PC-9 (cell line): Measurements from ENCODE around the gene LRRC27. TPM values are rescaled to one million over a fixed set of nuclear protein-coding genes. Genes with fewer than 3 reads are reported as not detected.

Experiments used
- BruUV-seq: library from RNA; stranded (reverse); fragments of 400-500 nt; replicated peaks from 2 replicates; lab custom pipeline; 2021; lab: Mats Ljungman, UMichigan
- CTCF ChIA-PET: fragments of 300-600 bp; sonication (Branson Sonifier 250); formaldehyde crosslinking; loops from one replicate; lab custom pipeline; 2022; ENCODE audit warnings: antibody characterized with exemption; lab: Charles Lee
- POLR2A ChIA-PET: fragments of 300-600 bp; sonication (Branson Sonifier 250); formaldehyde crosslinking; loops from one replicate; lab custom pipeline; 2022; ENCODE audit warnings: antibody characterized with exemption; ENCODE audit not compliant: unreplicated experiment; lab: Charles Lee
- DNase-seq, 2 experiments: peaks; one replicate each; pipeline versions ENCODE4 v3.0.0 to v3.0.0-alpha.2; 2015 to 2022; ENCODE audit warnings: mixed read lengths in 1 of 2
- H2AFZ ChIP-seq: fragments of 200-600 bp; sonication (generic); 2 replicates; pipeline ENCODE4 v1.8.1; 2017; ENCODE audit warnings: antibody characterized with exemption
- H3F3A ChIP-seq: fragments of 200-600 bp; sonication (generic); 2 replicates; pipeline ENCODE4 v1.8.1; 2017; ENCODE audit warnings: antibody characterized with exemption, mild to moderate bottlenecking, low read depth; ENCODE audit not compliant: insufficient read depth
- H3K27ac ChIP-seq: fragments of 200-600 bp; sonication (generic); 2 replicates; pipeline ENCODE4 v1.6.1; 2016; ENCODE audit warnings: mixed run types
- H3K27me3 ChIP-seq: fragments of 200-600 bp; sonication (generic); 2 replicates; pipeline ENCODE4 v1.6.1; 2016; ENCODE audit warnings: low read depth, mixed run types; ENCODE audit not compliant: insufficient read depth
- H3K36me3 ChIP-seq: fragments of 200-600 bp; sonication (generic); 2 replicates; pipeline ENCODE4 v1.6.1; 2016; ENCODE audit warnings: low read depth, mixed run types
- H3K4me1 ChIP-seq: fragments of 200-600 bp; sonication (generic); replicated peaks from 2 replicates; pipeline ENCODE4 v1.6.1; 2016; ENCODE audit warnings: mixed run types; ENCODE audit not compliant: insufficient read depth
- H3K4me2 ChIP-seq: fragments of 200-600 bp; sonication (generic); 2 replicates; pipeline ENCODE4 v1.6.1; 2017; ENCODE audit warnings: mixed run types
- H3K4me3 ChIP-seq: fragments of 200-600 bp; sonication (generic); 2 replicates; pipeline ENCODE4 v1.6.1; 2016; ENCODE audit warnings: mixed run types
- H3K79me2 ChIP-seq: fragments of 200-600 bp; sonication (generic); 2 replicates; pipeline ENCODE4 v1.6.1; 2017; ENCODE audit warnings: low read depth, mixed run types
- H3K9me2 ChIP-seq: fragments of 200-600 bp; sonication (generic); 2 replicates; pipeline ENCODE4 v1.8.1; 2017; ENCODE audit warnings: mild to moderate bottlenecking; ENCODE audit not compliant: insufficient read depth
- H3K9me3 ChIP-seq: fragments of 200-600 bp; sonication (generic); 2 replicates; pipeline ENCODE4 v1.8.1; 2016; ENCODE audit warnings: low read depth; ENCODE audit not compliant: insufficient read depth
- H4K20me1 ChIP-seq: fragments of 200-600 bp; sonication (generic); 2 replicates; pipeline ENCODE4 v1.8.1; 2017; ENCODE audit not compliant: insufficient read depth
- EZH2 ChIP-seq: fragments of 200-600 bp; sonication (generic); IDR thresholded peaks from 2 replicates; pipeline ENCODE4 v1.8.0; 2017; ENCODE audit warnings: antibody characterized with exemption, low read depth
- intact Hi-C: fragments of 100-400 bp; cut with micrococcal nuclease; formaldehyde crosslinking; loops from one replicate; pipeline ENCODE4 v1.10.0; 2022; ENCODE audit not compliant: unreplicated experiment
- total RNA-seq: library from RNA; stranded (reverse); gene quantifications from 2 replicates; pipeline ENCODE4 v1.2.3, GENCODE V29; 2021
- TF ChIP-seq, protein P1 (sequence below): fragments of 200-600 bp; sonication (generic); conservative IDR thresholded peaks from 2 replicates; pipeline ENCODE4 v1.6.1; 2017; ENCODE audit warnings: mixed run types, antibody characterized with exemption, mild to moderate bottlenecking, moderate library complexity

Gene LRRC27
- total RNA-seq, 1 experiment from 2014 or later, result 10.0 TPM

DNA sequence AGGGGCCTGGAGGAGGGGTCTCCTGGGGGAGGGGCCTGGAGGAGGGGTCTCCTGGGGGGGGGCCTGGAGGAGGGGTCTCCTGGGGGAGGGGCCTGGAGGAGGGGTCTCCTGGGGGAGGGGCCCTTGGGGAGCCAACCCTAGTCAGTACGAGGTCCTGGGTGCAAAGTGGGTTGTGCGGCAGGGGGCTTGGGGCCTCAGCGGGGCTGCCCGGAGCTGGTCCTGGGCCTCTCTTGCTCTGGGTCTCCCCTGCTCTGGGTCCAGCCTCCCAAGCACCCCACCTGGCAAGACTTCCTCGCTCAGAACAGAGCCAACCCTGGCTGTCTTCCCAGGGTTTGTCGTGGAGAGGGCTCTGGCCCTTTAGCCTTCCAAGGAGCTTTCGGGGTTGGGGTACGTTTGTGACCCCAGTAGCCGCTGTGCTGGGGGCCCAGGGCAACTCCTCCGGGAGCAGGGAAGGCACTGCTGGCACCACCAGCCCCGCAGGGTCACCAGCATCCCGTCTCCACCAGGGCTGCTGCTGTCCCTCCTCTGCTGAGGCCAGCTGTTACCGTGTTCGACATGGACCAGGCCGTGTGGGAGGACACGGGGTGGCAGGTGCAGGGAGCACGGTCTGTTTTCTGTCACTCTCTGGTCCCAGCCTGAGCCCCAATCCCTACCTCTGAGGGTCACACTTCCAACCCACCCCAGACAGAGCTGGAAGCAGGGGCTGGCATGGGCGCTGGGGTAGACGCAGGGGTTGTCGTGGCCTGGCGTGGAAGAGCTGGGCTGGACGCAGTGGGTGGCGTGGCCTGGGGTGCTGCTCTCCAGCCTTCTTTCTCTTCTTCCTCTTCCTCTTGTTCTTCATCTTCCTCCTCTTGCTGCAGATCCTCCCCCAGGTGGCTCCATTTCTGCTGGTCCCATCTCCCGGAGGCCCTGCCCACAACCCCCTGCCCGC is 87.8 kb downstream of the LRRC27 start:
- H3K9me3 ChIP-seq, result no peaks in the 10 kb centered on the region
- H3K36me3 ChIP-seq, result no peaks in the 10 kb centered on the region
- no peak overlapping the region for H2AFZ ChIP-seq
- no peak overlapping the region for H3K4me3 ChIP-seq
- H3K4me2 ChIP-seq, result peak overlapping the region; percentile 73
- ChIA-PET CTCF (no interaction called here), POLR2A (interaction anchor here (0.6 kb wide), 2 partner anchors 18 to 27 kb away, joined by 3 to 5 read pairs; no protein-coding TSS in a partner anchor)
- no peak for TF ChIP-seq EZH2
- TF ChIP-seq, protein P1, sequence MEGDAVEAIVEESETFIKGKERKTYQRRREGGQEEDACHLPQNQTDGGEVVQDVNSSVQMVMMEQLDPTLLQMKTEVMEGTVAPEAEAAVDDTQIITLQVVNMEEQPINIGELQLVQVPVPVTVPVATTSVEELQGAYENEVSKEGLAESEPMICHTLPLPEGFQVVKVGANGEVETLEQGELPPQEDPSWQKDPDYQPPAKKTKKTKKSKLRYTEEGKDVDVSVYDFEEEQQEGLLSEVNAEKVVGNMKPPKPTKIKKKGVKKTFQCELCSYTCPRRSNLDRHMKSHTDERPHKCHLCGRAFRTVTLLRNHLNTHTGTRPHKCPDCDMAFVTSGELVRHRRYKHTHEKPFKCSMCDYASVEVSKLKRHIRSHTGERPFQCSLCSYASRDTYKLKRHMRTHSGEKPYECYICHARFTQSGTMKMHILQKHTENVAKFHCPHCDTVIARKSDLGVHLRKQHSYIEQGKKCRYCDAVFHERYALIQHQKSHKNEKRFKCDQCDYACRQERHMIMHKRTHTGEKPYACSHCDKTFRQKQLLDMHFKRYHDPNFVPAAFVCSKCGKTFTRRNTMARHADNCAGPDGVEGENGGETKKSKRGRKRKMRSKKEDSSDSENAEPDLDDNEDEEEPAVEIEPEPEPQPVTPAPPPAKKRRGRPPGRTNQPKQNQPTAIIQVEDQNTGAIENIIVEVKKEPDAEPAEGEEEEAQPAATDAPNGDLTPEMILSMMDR, result no peak
- H3F3A ChIP-seq, result peaks cover 18% of the 10 kb centered on the region
- peak overlapping the region; percentile 88 for H3K27ac ChIP-seq
- intact Hi-C loops, result no loop called here
- BruUV-seq, result no TSS peak
- peaks cover 9% of the 10 kb centered on the region; the same call in 1 of the 2 replicates for H3K79me2 ChIP-seq
- DNase-seq, result no peak
- H3K27me3 ChIP-seq, result no peaks in the 10 kb centered on the region
- H4K20me1 ChIP-seq, result no peaks in the 10 kb centered on the region
- no peaks in the 10 kb centered on the region for H3K9me2 ChIP-seq
- peaks cover 51% of the 10 kb centered on the region for H3K4me1 ChIP-seq

DNA sequence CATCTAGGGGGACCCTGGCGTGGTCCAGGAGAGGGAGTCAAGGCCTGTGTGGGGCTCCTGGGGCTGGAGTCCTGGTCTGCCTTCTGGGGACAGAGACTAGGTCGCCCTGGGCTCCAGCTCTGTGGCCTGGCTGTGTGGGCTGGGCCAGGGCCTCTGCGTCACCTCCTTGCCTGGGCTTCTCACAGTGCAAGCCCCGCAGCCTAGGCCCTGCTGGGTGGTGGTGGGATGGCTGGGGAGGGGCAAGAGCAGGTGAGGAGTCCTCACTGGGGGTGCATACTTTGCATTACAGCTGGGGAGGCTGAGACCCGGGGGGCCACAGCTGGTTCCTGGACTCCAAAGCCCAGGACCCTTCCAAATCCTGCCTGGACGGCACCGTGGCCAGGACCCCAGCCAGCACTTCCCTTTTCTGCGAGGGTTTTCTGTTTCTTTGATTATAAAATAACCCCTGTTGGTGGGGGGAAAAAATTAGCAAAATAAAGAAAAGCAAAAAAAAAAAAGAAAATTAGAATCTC is 88.5 kb downstream of the LRRC27 start:
- POLR2A ChIA-PET, result interaction anchor here (0.6 kb wide), 3 partner anchors 12 to 439 kb away, joined by 3 to 8 read pairs (median 5); no protein-coding TSS in a partner anchor
- peaks cover 51% of the 10 kb centered on the region for H3K4me1 ChIP-seq

More for the DNA sequence above, 88.5 kb downstream of the LRRC27 start:
- Histone ChIP-seq H4K20me1 (no peaks in the 10 kb centered on the region), H3K4me2 (peak overlapping the region; percentile 73), H3K27ac (peak overlapping the region; percentile 88), H3K9me2 (no peaks in the 10 kb centered on the region), H2AFZ (no peak overlapping the region), H3K79me2 (peaks cover 4% of the 10 kb centered on the region; the same call in 1 of the 2 replicates), H3K9me3 (no peaks in the 10 kb centered on the region), H3K36me3 (no peaks in the 10 kb centered on the region), H3K4me3 (no peak overlapping the region), H3F3A (peaks cover 18% of the 10 kb centered on the region), H3K27me3 (no peaks in the 10 kb centered on the region)
- no peak for TF ChIP-seq EZH2
- TF ChIP-seq, protein P1, result no peak
- CTCF ChIA-PET, result interaction anchor here (0.6 kb wide), 1 partner anchor 26 kb away, joined by 17 read pairs; no protein-coding TSS in a partner anchor
- no TSS peak for BruUV-seq
- intact Hi-C loops, result no loop called here
- DNase-seq, result no peak
